ENCODE results near the gene STXBP5L.
"Not testable (repeated sequence)": the region's sequence is repeated elsewhere in the genome, so short reads cannot be mapped to it uniquely, and the experiment has no call there.

STXBP5L gene

GRCh38 chr3:121232309-121233225, 324.6 kb downstream of the STXBP5L start:
- DNase-seq = no peak

- DNase-seq = no peak
These were observed 335.2 kb downstream of the STXBP5L start for GRCh38 chr3:121243208-121243607.

GRCh38 chr3:121252676-121253075, 344.7 kb downstream of the STXBP5L start:
- DNase-seq = no peak

GRCh38 chr3:121269389-121269788, 361.4 kb downstream of the STXBP5L start:
- DNase-seq = no peak

GRCh38 chr3:121274411-121274810, 366.4 kb downstream of the STXBP5L start:
- no peak for DNase-seq

- no peak for DNase-seq
These were observed 387.4 kb downstream of the STXBP5L start for GRCh38 chr3:121295452-121295851.

GRCh38 chr3:121295979-121296378, 388.0 kb downstream of the STXBP5L start:
- no peak for DNase-seq

- DNase-seq = no peak
These were observed 416.3 kb downstream of the STXBP5L start for GRCh38 chr3:121324320-121324719.

GRCh38 chr3:121330118-121330517, 422.1 kb downstream of the STXBP5L start:
- DNase-seq = no peak

- DNase-seq = no peak
These were observed 422.6 kb downstream of the STXBP5L start for GRCh38 chr3:121330634-121331033.

- DNase-seq = not testable (repeated sequence)
These were observed 448.0 kb downstream of the STXBP5L start for GRCh38 chr3:121355960-121356359.

GRCh38 chr3:121362035-121362734, 454.2 kb downstream of the STXBP5L start:
- DNase-seq = no peak

- not testable (repeated sequence) for DNase-seq
These were observed 480.3 kb downstream of the STXBP5L start for GRCh38 chr3:121388308-121388707.

GRCh38 chr3:121395967-121396366, 488.0 kb downstream of the STXBP5L start:
- DNase-seq = not testable (repeated sequence)

- DNase-seq = not testable (repeated sequence)
These were observed 490.0 kb downstream of the STXBP5L start for GRCh38 chr3:121398051-121398450.

GRCh38 chr3:121399820-121400219, 491.8 kb downstream of the STXBP5L start:
- no peak for DNase-seq

GRCh38 chr3:121405631-121406030, 497.6 kb downstream of the STXBP5L start:
- no peak for DNase-seq

GRCh38 chr3:121411523-121411922, 503.5 kb downstream of the STXBP5L start:
- no peak for DNase-seq

- no peak for DNase-seq
These were observed 506.9 kb downstream of the STXBP5L start for GRCh38 chr3:121414924-121415323.

- no peak for DNase-seq
These were observed 510.2 kb downstream of the STXBP5L start for GRCh38 chr3:121418182-121418581.

GRCh38 chr3:121424549-121424948, 516.5 kb downstream of the STXBP5L start:
- DNase-seq = no peak

- DNase-seq = no peak
These were observed 522.7 kb downstream of the STXBP5L start for GRCh38 chr3:121430664-121431215.

- DNase-seq = peak; percentile 61
These were observed 523.9 kb downstream of the STXBP5L start for GRCh38 chr3:121431726-121432517.

Measured in CD4-positive, alpha-beta T cell treated with Interleukin-17A for 4 hours (primary cell).